SJSA1 (cell line): ENCODE data around the gene SETD3. TPM values are rescaled to one million over a fixed set of nuclear protein-coding genes. Genes with fewer than 3 reads are reported as not detected.
A peak's percentile ranks its signal among the peaks of the same experiment; 100 is the strongest.

Experiments used
- DNase-seq, 2 experiments: peaks; one replicate each; pipeline ENCODE4 v3.0.0-alpha.2; 2015 to 2020; ENCODE audit warnings: low spot score in 2 of 2, low read depth in 1 of 2
- H3K27ac ChIP-seq: fragments of 250-450 bp; sonication (Bioruptor Pico); 2 replicates; pipeline ENCODE4 v1.5.1; 2020; ENCODE audit warnings: mild to moderate bottlenecking, moderate library complexity
- H3K27me3 ChIP-seq: fragments of 250-450 bp; sonication (Bioruptor Pico); replicated peaks from 2 replicates; pipeline ENCODE4 v1.5.1; 2020; ENCODE audit warnings: mild to moderate bottlenecking, moderate library complexity
- H3K36me3 ChIP-seq: fragments of 250-450 bp; sonication (Bioruptor Pico); 2 replicates; pipeline ENCODE4 v1.5.1; 2020; ENCODE audit warnings: mild to moderate bottlenecking
- H3K4me1 ChIP-seq: fragments of 250-450 bp; sonication (Bioruptor Pico); replicated peaks from 2 replicates; pipeline ENCODE4 v1.6.1; 2021; ENCODE audit warnings: mild to moderate bottlenecking
- H3K4me3 ChIP-seq: fragments of 250-450 bp; sonication (Bioruptor Pico); 2 replicates; pipeline ENCODE4 v1.5.1; 2020; ENCODE audit warnings: mild to moderate bottlenecking
- H3K9me3 ChIP-seq: fragments of 250-450 bp; sonication (Bioruptor Pico); replicated peaks from 2 replicates; pipeline ENCODE4 v1.5.1; 2020; ENCODE audit warnings: mild to moderate bottlenecking
- total RNA-seq: library from RNA; depleted of rRNA; stranded (reverse); fragments of >200 nt; shearing (Covaris generic); gene quantifications from 2 replicates; pipeline ENCODE4 v1.2.3, GENCODE V29; 2014

Gene SETD3
- total RNA-seq, 1 experiment from 2014 or later = 71.0 TPM

DNA sequence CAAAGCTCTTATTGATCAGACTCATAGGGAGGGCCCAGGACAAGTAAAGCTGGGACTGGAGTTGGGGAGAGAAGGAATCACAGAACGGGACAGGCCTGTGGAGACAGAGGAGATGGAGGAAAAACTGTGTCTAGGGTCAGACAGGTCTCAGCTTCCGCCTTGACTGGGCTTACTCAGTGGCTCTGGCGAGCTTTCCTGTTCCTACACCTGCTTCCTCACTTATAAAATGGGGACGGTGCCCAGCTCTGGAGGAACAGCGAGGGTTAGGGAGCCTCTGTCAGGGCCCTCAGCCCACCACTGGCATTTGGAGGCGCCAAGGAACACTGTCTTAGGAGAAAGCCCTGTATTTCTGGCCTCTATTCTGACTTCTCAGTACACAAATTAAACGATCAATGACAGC, 34.7 kb downstream of the SETD3 start:
- H3K27ac ChIP-seq = no peak overlapping the region
- no peak overlapping the region for H3K4me3 ChIP-seq
- no peaks in the 10 kb centered on the region for H3K4me1 ChIP-seq
- no peaks in the 10 kb centered on the region for H3K9me3 ChIP-seq
- H3K27me3 ChIP-seq = no peaks in the 10 kb centered on the region
- peaks cover 22% of the 10 kb centered on the region for H3K36me3 ChIP-seq
- DNase-seq = no peak

GRCh38 chr14:99441918-99442317, 38.7 kb downstream of the SETD3 start:
- DNase-seq = no peak
- Histone ChIP-seq H3K27ac (no peak overlapping the region), H3K4me1 (no peaks in the 10 kb centered on the region), H3K9me3 (no peaks in the 10 kb centered on the region), H3K4me3 (no peak overlapping the region), H3K27me3 (no peaks in the 10 kb centered on the region), H3K36me3 (peaks cover 7% of the 10 kb centered on the region)

DNA sequence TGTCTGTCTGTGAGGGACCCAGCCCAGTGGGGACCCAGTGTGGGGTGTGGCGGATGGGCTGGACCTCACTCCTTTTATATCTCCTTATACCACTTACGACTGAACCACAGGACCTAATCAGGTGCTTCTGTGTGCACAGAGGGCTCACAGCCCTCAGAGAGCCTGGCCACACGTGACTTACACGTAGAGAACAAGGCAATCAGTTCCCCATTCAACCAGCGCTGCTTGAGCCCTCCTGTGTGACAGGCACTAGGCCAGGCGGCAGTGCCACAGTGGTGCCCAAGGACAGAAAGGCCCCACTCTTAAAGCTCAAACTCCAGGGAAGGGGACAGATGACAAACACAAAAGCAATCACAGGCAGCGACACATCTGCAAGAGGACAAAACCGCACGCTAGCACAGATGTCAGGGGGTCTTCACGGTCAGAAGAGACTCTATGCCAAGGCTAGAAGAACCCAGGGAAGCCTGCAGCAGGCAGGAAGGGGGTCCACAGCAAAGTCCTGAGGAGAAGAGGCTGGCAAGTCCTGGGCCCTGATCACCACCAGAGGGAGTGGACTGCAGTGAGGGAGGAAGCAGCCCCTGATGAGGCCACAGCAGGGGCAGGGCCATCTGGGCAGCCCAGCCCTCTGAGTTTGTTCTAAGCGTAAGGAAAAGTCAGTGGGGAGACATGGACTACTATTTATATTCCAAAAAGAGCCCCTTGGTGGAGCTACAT, 39.3 kb downstream of the SETD3 start:
- no peaks in the 10 kb centered on the region for H3K27me3 ChIP-seq
- H3K36me3 ChIP-seq = peaks cover 7% of the 10 kb centered on the region
- H3K9me3 ChIP-seq = no peaks in the 10 kb centered on the region
- H3K27ac ChIP-seq = no peak overlapping the region
- no peak for DNase-seq
- H3K4me3 ChIP-seq = no peak overlapping the region
- H3K4me1 ChIP-seq = no peaks in the 10 kb centered on the region

GRCh38 chr14:99440278-99440677, 40.4 kb downstream of the SETD3 start:
- no peak for DNase-seq
- Histone ChIP-seq H3K4me3 (no peak overlapping the region), H3K9me3 (no peaks in the 10 kb centered on the region), H3K27ac (no peak overlapping the region), H3K4me1 (no peaks in the 10 kb centered on the region), H3K27me3 (no peaks in the 10 kb centered on the region), H3K36me3 (peaks cover 9% of the 10 kb centered on the region)

- Histone ChIP-seq H3K27me3 (no peaks in the 10 kb centered on the region), H3K4me1 (no peaks in the 10 kb centered on the region), H3K9me3 (no peaks in the 10 kb centered on the region), H3K36me3 (peaks cover 13% of the 10 kb centered on the region), H3K4me3 (no peak overlapping the region), H3K27ac (no peak overlapping the region)
- DNase-seq = no peak
Observed at GRCh38 chr14:99437706-99438105, 43.0 kb downstream of the SETD3 start.

DNA sequence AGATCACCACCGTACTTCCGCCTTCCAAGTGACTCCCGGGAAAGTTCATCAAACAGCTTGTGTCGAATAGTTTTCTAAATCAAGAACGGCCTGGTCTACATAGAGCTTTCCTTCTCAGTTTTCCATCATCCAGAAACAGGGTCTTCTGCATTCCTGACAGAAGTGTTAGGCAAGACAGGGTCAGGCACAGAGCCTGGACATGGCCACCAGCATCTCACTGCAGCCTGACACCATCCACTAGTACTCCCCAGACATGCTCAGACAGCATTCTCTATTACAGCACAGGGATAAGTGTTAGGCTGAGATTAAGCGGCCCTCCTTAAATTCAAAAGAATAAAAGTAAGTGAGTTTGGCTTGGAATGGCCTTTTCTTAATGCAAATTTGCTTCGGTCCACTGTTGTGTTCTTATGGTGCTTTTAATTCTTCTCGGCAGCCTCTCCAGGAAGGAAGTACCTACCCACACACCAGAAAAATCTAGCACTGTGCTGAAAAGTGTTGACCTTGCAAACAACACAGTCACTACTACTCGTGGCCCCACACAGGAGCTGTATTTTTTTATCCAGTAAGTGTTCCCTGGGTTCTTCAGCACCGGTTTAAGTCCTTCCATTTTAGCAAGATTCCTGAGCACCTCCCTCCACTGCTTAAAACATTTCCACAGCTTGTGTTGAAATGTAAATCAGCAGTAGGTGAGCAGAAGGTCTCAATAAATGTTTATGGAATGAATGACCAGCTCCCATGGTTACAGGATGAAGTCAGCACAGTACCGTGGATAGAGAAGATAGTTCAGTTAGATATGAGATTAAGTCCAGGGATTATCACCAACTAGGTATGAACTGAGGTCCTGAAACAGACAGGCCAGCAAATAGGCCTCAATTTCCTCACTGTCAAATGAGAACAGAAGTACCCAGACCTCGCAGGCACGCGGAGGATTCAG, 44.1 kb downstream of the SETD3 start:
- DNase-seq = no peak
- H3K27ac ChIP-seq = no peak overlapping the region
- H3K36me3 ChIP-seq = peaks cover 16% of the 10 kb centered on the region
- H3K4me3 ChIP-seq = no peak overlapping the region
- no peaks in the 10 kb centered on the region for H3K9me3 ChIP-seq
- H3K4me1 ChIP-seq = no peaks in the 10 kb centered on the region
- no peaks in the 10 kb centered on the region for H3K27me3 ChIP-seq

GRCh38 chr14:99435327-99435726, 45.3 kb downstream of the SETD3 start:
- Histone ChIP-seq H3K27me3 (no peaks in the 10 kb centered on the region), H3K4me1 (no peaks in the 10 kb centered on the region), H3K4me3 (no peak overlapping the region), H3K27ac (no peak overlapping the region), H3K36me3 (peaks cover 16% of the 10 kb centered on the region), H3K9me3 (no peaks in the 10 kb centered on the region)
- no peak for DNase-seq

DNA sequence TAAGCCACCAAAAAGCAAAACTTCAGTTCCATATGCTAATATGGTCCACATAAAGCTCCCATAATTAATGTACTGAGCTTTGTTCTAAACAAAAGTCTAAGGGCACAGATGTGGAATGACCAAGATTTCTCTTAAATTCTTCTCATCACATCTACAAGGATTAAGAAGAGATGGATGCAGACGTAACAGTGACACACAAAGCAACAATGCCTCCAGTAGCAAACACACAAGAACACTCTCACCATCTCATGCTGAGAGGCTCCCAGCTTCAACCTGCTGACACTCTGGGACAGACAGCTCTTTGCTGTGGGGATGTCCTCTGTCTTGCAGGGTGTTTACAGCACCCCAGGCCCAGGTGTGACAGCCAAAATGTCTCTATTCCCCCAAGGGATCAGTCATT, 48.2 kb downstream of the SETD3 start:
- peaks cover 8% of the 10 kb centered on the region for H3K4me1 ChIP-seq
- peaks cover 18% of the 10 kb centered on the region; the same call in 1 of the 2 replicates for H3K36me3 ChIP-seq
- no peak overlapping the region for H3K4me3 ChIP-seq
- H3K9me3 ChIP-seq = no peaks in the 10 kb centered on the region
- DNase-seq = no peak
- H3K27ac ChIP-seq = no peak overlapping the region
- H3K27me3 ChIP-seq = no peaks in the 10 kb centered on the region

- no peaks in the 10 kb centered on the region for H3K9me3 ChIP-seq
- no peak overlapping the region for H3K27ac ChIP-seq
- no peak for DNase-seq
- H3K36me3 ChIP-seq = peaks cover 18% of the 10 kb centered on the region; the same call in 1 of the 2 replicates
- H3K4me3 ChIP-seq = no peak overlapping the region
- H3K27me3 ChIP-seq = no peaks in the 10 kb centered on the region
- H3K4me1 ChIP-seq = peaks cover 9% of the 10 kb centered on the region
Observed at GRCh38 chr14:99431986-99432385, 48.7 kb downstream of the SETD3 start.

DNA sequence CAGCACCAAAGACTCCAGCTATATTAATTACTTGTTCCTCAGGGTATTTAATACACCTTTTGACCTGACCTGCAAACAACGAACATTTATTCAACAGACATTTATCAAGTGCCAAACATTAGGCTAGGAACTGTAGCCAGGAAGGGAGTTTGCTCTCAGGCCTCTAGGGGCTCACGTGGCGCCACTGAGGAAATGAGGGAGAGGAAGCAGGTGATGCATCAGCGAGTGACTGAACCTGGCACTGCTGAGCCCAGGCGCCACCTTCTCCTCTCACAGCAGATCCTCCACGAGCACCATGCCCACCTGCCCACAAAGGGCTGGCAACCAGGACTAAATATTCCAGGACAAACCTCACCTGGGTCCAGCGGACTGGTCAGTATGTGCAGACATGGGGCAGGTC, 50.2 kb downstream of the SETD3 start:
- Histone ChIP-seq H3K36me3 (peaks cover 15% of the 10 kb centered on the region; the same call in 1 of the 2 replicates), H3K9me3 (no peaks in the 10 kb centered on the region), H3K27me3 (no peaks in the 10 kb centered on the region), H3K27ac (no peak overlapping the region), H3K4me1 (peaks cover 9% of the 10 kb centered on the region), H3K4me3 (no peak overlapping the region)
- no peak for DNase-seq

DNA sequence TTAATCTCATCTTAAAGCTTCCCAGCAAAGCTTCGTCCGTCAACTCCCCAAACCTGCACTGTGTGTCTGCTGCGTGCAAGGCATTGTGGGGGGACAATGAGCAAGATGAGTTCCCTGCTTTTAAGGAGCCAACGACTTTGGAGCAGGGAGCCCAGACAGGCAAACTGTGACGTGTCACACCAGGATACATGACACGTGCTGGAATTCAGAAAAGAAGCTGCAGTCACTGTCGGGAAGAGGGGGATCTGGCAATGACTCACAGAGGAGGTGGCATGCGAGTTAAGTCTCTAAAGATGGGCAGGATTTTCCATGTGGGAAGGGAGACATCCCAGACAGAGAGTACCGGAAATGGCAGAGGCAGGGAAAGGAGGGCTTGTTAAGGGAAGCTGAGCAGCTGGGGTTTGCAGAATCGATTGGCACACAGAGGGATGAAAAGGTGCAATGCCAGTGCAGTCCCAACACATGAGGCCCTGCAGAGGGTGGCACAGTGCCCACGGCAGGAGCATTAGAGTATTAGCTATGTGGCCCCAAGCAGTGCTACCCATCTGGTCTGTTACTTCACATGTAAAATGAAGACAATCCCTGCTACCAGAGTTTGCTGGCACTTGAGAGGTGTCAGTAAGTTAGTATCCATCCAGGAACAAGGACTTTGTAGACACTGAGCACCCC, 52.9 kb downstream of the SETD3 start:
- no peak overlapping the region for H3K27ac ChIP-seq
- no peaks in the 10 kb centered on the region for H3K9me3 ChIP-seq
- peaks cover 9% of the 10 kb centered on the region for H3K4me1 ChIP-seq
- peaks cover 12% of the 10 kb centered on the region; the same call in 1 of the 2 replicates for H3K36me3 ChIP-seq
- no peak overlapping the region for H3K4me3 ChIP-seq
- H3K27me3 ChIP-seq = no peaks in the 10 kb centered on the region
- DNase-seq = peak in 1 of 2 experiments; percentile 16

GRCh38 chr14:99426813-99427346, 53.8 kb downstream of the SETD3 start:
- Histone ChIP-seq H3K9me3 (no peaks in the 10 kb centered on the region), H3K36me3 (peaks cover 11% of the 10 kb centered on the region; the same call in 1 of the 2 replicates), H3K4me3 (no peak overlapping the region), H3K27me3 (no peaks in the 10 kb centered on the region), H3K27ac (no peak overlapping the region), H3K4me1 (peaks cover 9% of the 10 kb centered on the region)
- DNase-seq = no peak

DNA sequence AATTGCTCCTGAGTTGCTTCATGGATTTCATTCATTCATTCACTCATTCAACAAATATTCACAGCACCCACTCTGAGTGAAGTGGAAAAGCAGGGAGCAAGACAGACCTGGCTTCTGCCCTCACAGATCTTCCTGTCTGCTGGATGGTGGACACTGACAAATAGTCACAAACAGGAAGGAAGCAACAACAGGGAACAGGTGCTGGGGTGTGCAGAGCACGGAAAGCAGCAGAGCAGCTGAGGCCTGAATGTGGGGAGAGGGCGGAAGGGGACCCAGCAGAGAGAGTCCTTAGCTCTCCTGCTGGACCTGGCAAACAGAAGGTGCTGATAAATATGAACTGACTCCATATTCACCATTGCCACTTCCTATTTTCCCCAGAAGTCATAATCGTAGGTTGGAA, 54.4 kb downstream of the SETD3 start:
- no peak overlapping the region for H3K27ac ChIP-seq
- peaks cover 9% of the 10 kb centered on the region; the same call in 1 of the 2 replicates for H3K36me3 ChIP-seq
- H3K9me3 ChIP-seq = no peaks in the 10 kb centered on the region
- peaks cover 9% of the 10 kb centered on the region for H3K4me1 ChIP-seq
- DNase-seq = no peak
- no peak overlapping the region for H3K4me3 ChIP-seq
- no peaks in the 10 kb centered on the region for H3K27me3 ChIP-seq
